Measurements from ENCODE around the gene FANCC.
A peak's percentile ranks its signal among the peaks of the same experiment; 100 is the strongest.

FANCC gene

DNA sequence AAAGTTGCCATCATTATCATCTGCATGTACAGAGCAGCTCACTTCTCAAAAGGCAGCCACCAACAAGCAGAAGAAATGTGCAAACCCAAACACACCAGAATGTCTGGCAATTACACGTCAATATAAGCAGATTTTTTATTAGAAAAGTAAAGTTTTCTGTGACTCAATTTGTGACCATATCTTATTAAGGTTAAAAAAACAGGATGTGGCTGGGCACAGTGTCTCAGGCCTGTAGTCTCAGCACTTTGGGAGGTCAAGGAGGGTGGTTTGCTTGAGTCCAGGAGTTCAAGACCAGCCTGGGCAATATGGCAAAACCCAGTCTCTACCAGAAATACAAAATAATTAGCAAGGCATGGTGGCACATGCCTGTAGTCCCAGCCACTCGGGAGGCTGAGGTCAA is 176.7 kb downstream of the FANCC start:
- Histone ChIP-seq H4K20me1 (no peaks in the 10 kb centered on the region), H3K36me3 (0 out of 2 replicates have a peak, but pooled peaks cover 7% of the 10 kb centered on the region), H3K4me3 (no peak overlapping the region), H3K27me3 (no peaks in the 10 kb centered on the region), H3K4me1 (peaks cover 18% of the 10 kb centered on the region), H3K4me2 (no peak overlapping the region), H3K9me3 (no peaks in the 10 kb centered on the region), H3K27ac (no peak overlapping the region), H3K9ac (no peak overlapping the region)
- TF ChIP-seq Cebpa-rat (IDR thresholded peaks at IDR 0.05) = no peak

DNA sequence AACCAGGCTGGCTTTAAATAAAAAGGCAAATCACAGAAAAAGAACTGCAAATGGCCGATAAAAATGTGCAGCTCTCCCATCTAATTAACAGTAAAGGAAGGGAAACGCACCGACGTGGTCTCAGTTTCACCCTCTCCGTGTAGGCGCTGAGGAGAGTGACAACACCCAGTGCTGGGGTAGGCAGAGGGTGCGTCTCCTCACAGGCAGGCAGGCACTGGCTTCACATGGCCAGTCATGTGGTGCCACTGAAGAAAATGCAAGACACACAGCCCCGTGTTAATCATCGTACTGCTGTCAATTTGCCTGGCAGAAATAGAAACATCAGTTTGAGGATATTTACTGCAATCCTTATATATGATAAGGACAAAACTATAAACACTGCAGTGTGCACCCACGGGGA is 178.4 kb downstream of the FANCC start:
- Histone ChIP-seq H3K9me3 (no peaks in the 10 kb centered on the region), H3K27me3 (no peaks in the 10 kb centered on the region), H3K9ac (no peak overlapping the region), H3K27ac (no peak overlapping the region), H3K4me3 (no peak overlapping the region), H3K4me1 (peaks cover 18% of the 10 kb centered on the region), H4K20me1 (no peaks in the 10 kb centered on the region), H3K36me3 (0 out of 2 replicates have a peak, but pooled peaks cover 7% of the 10 kb centered on the region), H3K4me2 (peak overlapping the region; percentile 20; the same call in 1 of the 2 replicates)
- no peak for TF ChIP-seq Cebpa-rat (IDR thresholded peaks at IDR 0.05)

DNA sequence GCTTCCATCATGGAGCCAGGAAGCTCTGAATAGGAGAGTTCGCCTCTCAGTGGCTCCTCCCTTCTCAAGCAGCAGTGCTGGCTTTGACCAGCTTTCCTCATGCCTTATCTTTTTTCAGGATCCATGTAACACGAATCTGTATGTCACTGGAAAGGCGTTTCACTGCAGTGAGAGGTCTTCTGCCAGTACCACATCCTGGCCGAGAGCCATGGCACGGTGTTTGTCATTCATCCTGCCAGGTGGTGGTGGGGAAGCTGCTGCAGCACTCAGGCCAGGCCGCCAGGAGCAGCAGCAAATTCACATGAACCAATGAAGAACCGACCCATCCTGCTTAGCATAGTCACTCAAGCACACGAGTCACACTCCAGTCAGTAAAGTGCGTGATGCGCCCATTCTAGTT is 179.0 kb downstream of the FANCC start:
- no peak overlapping the region for H3K27ac ChIP-seq
- TF ChIP-seq Cebpa-rat (IDR thresholded peaks at IDR 0.05) = no peak
- H3K9ac ChIP-seq = no peak overlapping the region
- peaks cover 18% of the 10 kb centered on the region for H3K4me1 ChIP-seq
- H4K20me1 ChIP-seq = no peaks in the 10 kb centered on the region
- H3K27me3 ChIP-seq = no peaks in the 10 kb centered on the region
- no peak overlapping the region for H3K4me3 ChIP-seq
- 0 out of 2 replicates have a peak, but pooled peaks cover 7% of the 10 kb centered on the region for H3K36me3 ChIP-seq
- H3K4me2 ChIP-seq = no peak overlapping the region
- no peaks in the 10 kb centered on the region for H3K9me3 ChIP-seq

DNA sequence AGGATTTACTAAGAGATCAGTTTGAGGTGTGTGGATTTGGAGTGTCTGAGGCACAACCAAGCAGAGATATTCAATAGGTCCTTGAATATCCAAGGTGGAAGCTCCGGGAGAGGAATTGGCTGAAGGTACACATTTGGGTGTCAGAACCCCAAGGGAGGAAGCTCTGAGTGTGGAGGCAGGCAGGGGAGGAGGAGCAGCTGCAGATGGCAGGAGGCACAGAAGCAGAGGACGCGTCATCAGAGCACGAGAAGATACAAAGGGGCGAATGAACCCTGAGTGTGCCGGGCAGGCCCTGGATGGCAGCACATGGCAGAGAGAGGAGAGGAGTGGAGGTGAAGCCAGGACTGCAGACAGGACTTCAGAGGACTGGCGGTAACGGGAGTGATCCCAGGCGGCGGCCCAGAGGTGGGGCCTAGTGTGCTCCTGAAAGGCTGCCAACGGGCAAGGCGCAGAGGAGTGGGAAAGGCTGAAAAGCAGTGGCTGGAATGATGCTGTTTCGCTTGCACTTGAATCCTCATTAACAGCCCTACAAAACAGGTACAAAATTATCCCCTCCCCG is 179.8 kb downstream of the FANCC start:
- Histone ChIP-seq H3K4me3 (no peak overlapping the region), H3K4me1 (peaks cover 18% of the 10 kb centered on the region), H3K9me3 (no peaks in the 10 kb centered on the region), H3K9ac (no peak overlapping the region), H4K20me1 (no peaks in the 10 kb centered on the region), H3K27me3 (no peaks in the 10 kb centered on the region), H3K36me3 (0 out of 2 replicates have a peak, but pooled peaks cover 7% of the 10 kb centered on the region), H3K27ac (no peak overlapping the region), H3K4me2 (no peak overlapping the region)
- no peak for TF ChIP-seq Cebpa-rat (IDR thresholded peaks at IDR 0.05)

DNA sequence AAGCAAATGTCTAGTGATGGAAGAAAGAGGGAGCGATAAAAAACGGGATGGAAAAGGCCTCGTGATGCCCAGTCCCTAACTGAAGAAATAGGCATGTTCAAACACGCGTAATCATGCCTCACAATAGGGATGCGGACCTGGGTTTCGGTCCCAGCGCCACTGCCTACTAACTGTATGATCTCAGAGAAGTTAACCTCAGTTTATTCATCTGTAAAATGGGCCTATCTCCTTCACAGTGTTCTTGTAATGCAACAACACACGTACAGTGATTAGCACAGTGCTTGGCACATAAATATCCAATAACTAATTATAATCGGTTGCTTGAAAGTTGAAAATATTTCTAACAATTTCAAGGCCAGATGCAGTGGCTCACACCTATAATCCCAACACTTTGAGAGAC is 181.8 kb downstream of the FANCC start:
- Histone ChIP-seq H3K27ac (no peak overlapping the region), H3K4me3 (no peak overlapping the region), H3K9ac (no peak overlapping the region), H3K9me3 (no peaks in the 10 kb centered on the region), H3K4me1 (peaks cover 18% of the 10 kb centered on the region), H3K36me3 (0 out of 2 replicates have a peak, but pooled peaks cover 7% of the 10 kb centered on the region), H4K20me1 (no peaks in the 10 kb centered on the region), H3K4me2 (no peak overlapping the region), H3K27me3 (no peaks in the 10 kb centered on the region)
- TF ChIP-seq Cebpa-rat (IDR thresholded peaks at IDR 0.05) = no peak

DNA sequence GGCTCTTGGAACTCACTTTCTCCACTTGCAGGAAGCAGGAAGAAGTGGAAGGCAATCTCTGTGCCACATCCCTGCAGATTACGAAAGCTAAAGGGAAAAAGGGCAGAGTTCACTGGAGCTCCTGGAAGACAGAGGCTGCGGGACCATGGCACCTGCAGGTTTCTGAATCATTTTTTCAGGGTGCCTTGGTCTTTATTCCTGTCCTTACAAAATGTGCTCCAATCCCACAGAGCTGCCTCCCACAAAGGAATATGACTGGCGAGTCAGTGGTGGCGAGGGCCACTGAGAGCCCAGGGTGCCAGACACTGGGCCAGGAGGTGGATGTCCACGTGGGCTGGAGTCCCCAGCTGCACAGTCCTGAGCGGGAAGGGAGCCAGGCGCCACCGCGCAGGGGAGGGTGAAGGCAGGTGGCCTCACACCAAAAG is 183.0 kb downstream of the FANCC start:
- Histone ChIP-seq H3K9me3 (no peaks in the 10 kb centered on the region), H3K9ac (no peak overlapping the region), H4K20me1 (no peaks in the 10 kb centered on the region), H3K27ac (no peak overlapping the region), H3K36me3 (0 out of 2 replicates have a peak, but pooled peaks cover 7% of the 10 kb centered on the region), H3K4me2 (no peak overlapping the region), H3K4me3 (no peak overlapping the region), H3K4me1 (peaks cover 17% of the 10 kb centered on the region), H3K27me3 (no peaks in the 10 kb centered on the region)
- no peak for TF ChIP-seq Cebpa-rat (IDR thresholded peaks at IDR 0.05)

DNA sequence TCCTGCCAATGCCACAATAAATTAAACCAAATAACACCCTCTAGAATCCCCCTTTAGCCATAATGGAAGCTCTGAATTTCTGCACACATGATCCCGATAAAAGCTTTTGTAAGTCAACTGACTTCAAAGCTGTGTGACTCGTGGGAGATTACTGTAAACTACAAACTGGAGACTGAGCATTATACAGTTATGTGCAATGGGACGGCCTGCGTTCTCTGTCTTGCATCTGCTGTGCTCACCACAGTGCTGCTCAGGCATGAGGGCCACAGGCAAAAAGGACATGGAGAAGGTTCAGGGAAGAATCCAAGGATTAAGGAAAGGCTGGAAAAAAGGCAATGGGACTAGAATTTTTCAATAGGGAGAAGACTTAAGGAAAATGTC is 184.2 kb downstream of the FANCC start:
- no peak for TF ChIP-seq Cebpa-rat (IDR thresholded peaks at IDR 0.05)
- H3K4me2 ChIP-seq = no peak overlapping the region
- H3K27ac ChIP-seq = no peak overlapping the region
- H3K27me3 ChIP-seq = no peaks in the 10 kb centered on the region
- H3K4me3 ChIP-seq = no peak overlapping the region
- H3K9ac ChIP-seq = no peak overlapping the region
- H3K36me3 ChIP-seq = 0 out of 2 replicates have a peak, but pooled peaks cover 6% of the 10 kb centered on the region
- H3K4me1 ChIP-seq = peaks cover 9% of the 10 kb centered on the region; the same call in 1 of the 2 replicates
- no peaks in the 10 kb centered on the region for H3K9me3 ChIP-seq
- no peaks in the 10 kb centered on the region for H4K20me1 ChIP-seq

DNA sequence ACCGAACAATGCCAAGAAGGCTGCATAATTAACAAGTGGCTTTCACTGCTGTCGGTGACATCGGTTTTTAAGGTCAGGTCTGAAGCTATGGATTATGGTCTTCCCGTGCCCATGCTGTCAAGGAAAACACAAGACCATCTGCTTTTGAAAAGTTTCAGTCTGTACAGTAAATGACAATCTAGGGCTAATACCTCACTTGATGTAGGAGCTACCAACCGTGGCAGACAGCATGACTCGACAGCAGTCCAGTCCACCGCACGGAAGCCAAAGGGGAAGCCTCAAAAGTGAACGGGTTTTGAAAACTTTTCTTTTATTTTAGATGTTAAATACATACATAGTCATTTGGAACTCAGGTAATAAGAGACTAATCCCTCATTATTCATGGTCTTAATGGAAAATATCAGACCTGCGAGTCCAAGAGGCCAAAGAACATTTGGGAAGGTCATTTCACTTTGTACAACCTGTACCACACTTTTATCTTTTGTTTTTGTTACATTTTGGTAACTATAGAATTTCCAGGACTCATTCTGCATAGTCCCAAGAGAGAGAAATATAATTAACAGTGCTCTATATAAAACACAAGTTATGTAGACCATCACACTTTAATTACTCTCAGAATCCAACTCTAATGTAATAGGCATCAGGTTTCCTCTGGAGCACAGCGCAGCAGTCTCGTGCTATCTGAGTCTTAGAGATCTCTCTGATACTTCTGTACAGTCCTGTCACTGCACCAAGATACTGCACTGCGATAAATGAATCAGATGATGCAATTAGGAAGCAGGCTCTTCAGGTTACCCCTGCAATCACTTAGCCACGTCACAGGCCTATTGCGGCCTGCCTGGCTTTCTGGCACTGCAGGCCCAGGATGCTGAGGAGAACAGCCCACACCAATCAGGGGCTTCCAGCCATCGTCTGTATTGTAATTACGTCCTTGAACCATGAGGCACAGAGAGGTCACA is 184.9 kb downstream of the FANCC start:
- no peaks in the 10 kb centered on the region for H3K9me3 ChIP-seq

DNA sequence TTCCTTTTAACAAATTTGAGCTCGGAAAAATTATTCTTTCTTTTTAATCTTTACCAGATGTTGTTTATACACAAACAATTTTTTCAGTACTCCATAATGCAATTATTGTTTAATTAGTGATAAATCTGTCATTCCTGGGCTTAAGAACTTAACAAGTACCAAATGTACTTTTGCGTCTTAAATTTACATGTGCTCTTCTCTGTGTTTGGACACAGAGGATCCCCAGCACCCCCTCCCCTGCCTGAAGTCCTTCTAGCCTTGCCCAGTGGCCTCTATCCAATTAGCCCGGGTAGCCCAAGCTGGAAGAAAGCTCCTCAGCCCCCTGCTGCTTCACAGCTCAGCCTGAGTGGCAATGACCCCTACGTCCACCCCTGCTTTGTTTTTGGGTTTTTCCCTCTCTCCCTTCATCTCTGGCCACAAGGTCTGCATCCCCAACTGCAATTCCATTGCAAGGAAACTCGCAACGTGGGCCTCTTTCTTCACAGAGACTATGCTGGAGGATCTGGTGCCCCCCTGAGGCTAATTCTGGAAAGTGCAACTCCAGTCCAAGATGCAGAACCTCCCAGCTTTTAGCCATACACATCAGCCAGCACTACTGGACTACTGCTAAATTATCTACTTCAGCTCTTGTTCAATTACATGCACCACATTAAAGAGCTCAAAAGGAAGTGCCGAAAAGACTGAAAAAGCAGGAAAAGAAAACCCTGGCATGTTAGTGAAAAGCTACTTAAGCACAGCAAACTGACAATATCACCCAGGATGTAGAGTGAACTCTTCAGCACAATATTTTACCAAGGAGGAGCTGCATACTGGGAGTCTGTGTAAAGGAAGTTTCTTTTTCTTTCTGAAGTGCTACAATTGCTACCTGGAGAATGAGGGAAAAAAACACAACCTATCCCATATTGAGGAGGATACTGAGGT is 186.2 kb downstream of the FANCC start:
- H3K9me3 ChIP-seq = no peaks in the 10 kb centered on the region
- H4K20me1 ChIP-seq = no peaks in the 10 kb centered on the region
- no peak overlapping the region for H3K27ac ChIP-seq
- H3K4me1 ChIP-seq = 0 out of 2 replicates have a peak, but pooled peaks cover 3% of the 10 kb centered on the region
- no peak overlapping the region for H3K9ac ChIP-seq
- H3K27me3 ChIP-seq = no peaks in the 10 kb centered on the region
- TF ChIP-seq Cebpa-rat (IDR thresholded peaks at IDR 0.05) = no peak
- no peaks in the 10 kb centered on the region for H3K36me3 ChIP-seq
- no peak overlapping the region for H3K4me2 ChIP-seq
- H3K4me3 ChIP-seq = no peak overlapping the region

More for the DNA sequence above, 184.9 kb downstream of the FANCC start:
- Histone ChIP-seq H3K4me3 (no peak overlapping the region), H3K36me3 (no peaks in the 10 kb centered on the region), H3K27me3 (no peaks in the 10 kb centered on the region), H3K4me1 (peaks cover 2% of the 10 kb centered on the region; the same call in 1 of the 2 replicates), H3K9ac (no peak overlapping the region), H4K20me1 (no peaks in the 10 kb centered on the region), H3K4me2 (no peak overlapping the region), H3K27ac (no peak overlapping the region)
- no peak for TF ChIP-seq Cebpa-rat (IDR thresholded peaks at IDR 0.05)

Data from BLaER1 (cell line).